Head of caudate nucleus (tissue), 42 donors: Measurements from ENCODE around the gene SNAPC4.

Source experiments
- DNase-seq, 42 donors: peaks; one replicate each; pipeline versions ENCODE4 v3.0.0 to v3.0.0-alpha.2; 2020 to 2021; ENCODE audit warnings: mixed read lengths in 7 of 42
- intact Hi-C: fragments of 100-400 bp; cut with DNase I; formaldehyde crosslinking; loops from one replicate; pipeline ENCODE4 v1.15.0; 2022

The SNAPC4 gene

GRCh38 chr9:136395345-136396218 lies 4.4 kb downstream of the SNAPC4 start:
- no peak for DNase-seq
- intact Hi-C loops, result no loop called here

GRCh38 chr9:136395020-136395340 lies 5.0 kb downstream of the SNAPC4 start:
- intact Hi-C loops, result no loop called here
- no peak for DNase-seq

- intact Hi-C loops, result no loop called here
- DNase-seq, result no peak
Measured at GRCh38 chr9:136394312-136395019, 5.5 kb downstream of the SNAPC4 start.

GRCh38 chr9:136393531-136393930 lies 6.4 kb downstream of the SNAPC4 start:
- intact Hi-C loops, result no loop called here
- DNase-seq, result no peak

GRCh38 chr9:136392538-136393449 lies 7.2 kb downstream of the SNAPC4 start:
- DNase-seq, result peak in 38 of 42 donors; percentile 51 to 93 (median 76)
- intact Hi-C loops, result no loop called here

GRCh38 chr9:136391737-136392537 lies 8.0 kb downstream of the SNAPC4 start:
- intact Hi-C loops, result no loop called here
- no peak for DNase-seq

- peak in 41 of 42 donors; percentile 38 to 91 (median 70) for DNase-seq
- intact Hi-C loops, result no loop called here
Measured at GRCh38 chr9:136389396-136389795, 10.6 kb downstream of the SNAPC4 start.

GRCh38 chr9:136387217-136387616 lies 12.8 kb downstream of the SNAPC4 start:
- DNase-seq, result no peak
- intact Hi-C loops, result no loop called here

- intact Hi-C loops, result no loop called here
- DNase-seq, result no peak
Measured at GRCh38 chr9:136386018-136386417, 14.0 kb downstream of the SNAPC4 start.

GRCh38 chr9:136385015-136385414 lies 15.0 kb downstream of the SNAPC4 start:
- intact Hi-C loops, result no loop called here
- no peak for DNase-seq

- intact Hi-C loops, result no loop called here
Measured at GRCh38 chr9:136383436-136383835, 16.5 kb downstream of the SNAPC4 start.

GRCh38 chr9:136381966-136382513 lies 17.9 kb downstream of the SNAPC4 start:
- intact Hi-C loops, result no loop called here
- DNase-seq, result peak; percentile 44 to 94 (median 78)

More at GRCh38 chr9:136383436-136383835, 16.5 kb downstream of the SNAPC4 start:
- no peak for DNase-seq

GRCh38 chr9:136381311-136381710 lies 18.7 kb downstream of the SNAPC4 start:
- intact Hi-C loops, result no loop called here
- DNase-seq, result peak in 9 of 42 donors; percentile 25 to 54 (median 37)

- intact Hi-C loops, result no loop called here
- no peak for DNase-seq
Measured at GRCh38 chr9:136380381-136380780, 19.6 kb downstream of the SNAPC4 start.

- no peak for DNase-seq
- intact Hi-C loops, result no loop called here
Measured at GRCh38 chr9:136379891-136380290, 20.1 kb downstream of the SNAPC4 start.

GRCh38 chr9:136379401-136379800 lies 20.6 kb downstream of the SNAPC4 start:
- no peak for DNase-seq
- intact Hi-C loops, result no loop called here

- intact Hi-C loops, result no loop called here
- no peak for DNase-seq
Measured at GRCh38 chr9:136379003-136379287, 21.0 kb downstream of the SNAPC4 start.

- intact Hi-C loops, result no loop called here
- DNase-seq, result no peak
Measured at GRCh38 chr9:136378170-136379002, 21.6 kb downstream of the SNAPC4 start.
